Epidermal melanocyte (primary cell): ENCODE results near the gene TUSC1.
"Not testable (repeated sequence)": the region's sequence is repeated elsewhere in the genome, so short reads cannot be mapped to it uniquely, and the experiment has no call there.

Experiments
- DNase-seq: peaks from one replicate; pipeline ENCODE4 v3.0.0; 2011; ENCODE audit warnings: low spot score; ENCODE audit not compliant: insufficient read length

The TUSC1 gene

DNA sequence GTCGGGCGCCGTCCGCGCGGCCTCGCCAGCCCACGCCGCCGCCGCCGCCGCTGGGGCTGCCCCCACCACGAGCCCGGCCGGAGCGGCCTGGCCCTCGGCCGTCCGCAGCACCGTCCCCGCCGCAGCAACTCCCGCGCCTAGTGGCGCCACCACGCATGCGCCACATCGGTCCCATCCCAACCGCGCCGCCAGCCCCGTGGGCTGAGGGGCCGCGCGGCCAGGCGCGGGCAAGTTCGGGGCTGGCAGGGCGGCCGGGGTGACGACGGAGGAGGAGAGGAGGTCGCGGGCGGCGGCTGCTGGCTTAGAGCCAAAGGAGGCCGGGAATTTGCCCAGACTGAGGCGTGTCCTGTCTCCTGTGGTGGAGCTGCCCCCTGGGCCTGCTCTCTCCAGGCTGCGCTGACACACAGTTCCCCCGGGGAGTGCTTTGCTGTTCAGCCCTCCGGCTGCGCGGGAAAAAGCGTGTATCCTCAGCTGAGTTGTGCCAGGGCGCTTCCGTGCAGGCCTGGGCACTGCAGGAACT, at the start of gene TUSC1:
TUSC1 (minus strand) TSS at position 298 of the 520 bp plus-strand sequence; CDS start at position 166, 132 bp downstream.
- DNase-seq = peak; percentile 45

DNA sequence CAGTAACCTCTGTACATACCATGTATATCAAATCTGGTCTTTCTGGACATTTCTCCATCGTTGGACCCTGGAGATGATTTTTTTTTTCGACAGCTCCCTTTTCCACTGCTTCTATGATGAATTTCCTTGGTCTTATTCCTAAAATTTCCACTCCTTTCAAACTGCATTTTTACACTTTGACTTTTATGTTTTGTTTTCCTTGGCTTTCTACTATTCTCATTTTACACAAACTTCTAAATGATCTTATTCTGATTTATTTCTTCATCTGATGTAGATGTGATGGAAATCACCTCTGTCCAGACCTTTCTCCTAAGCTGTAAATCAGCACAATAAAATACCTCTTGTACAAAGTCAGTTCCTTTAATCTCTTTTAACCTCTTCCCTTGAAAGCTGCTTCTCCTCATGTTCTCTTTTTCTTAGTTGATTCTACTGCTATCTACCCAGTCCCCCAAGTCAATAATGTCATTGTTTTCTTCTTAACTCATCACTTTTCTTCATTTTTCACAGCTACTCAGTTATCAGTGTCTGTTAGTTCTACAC, 48.7 kb upstream of the TUSC1 start:
- DNase-seq = no peak

DNA sequence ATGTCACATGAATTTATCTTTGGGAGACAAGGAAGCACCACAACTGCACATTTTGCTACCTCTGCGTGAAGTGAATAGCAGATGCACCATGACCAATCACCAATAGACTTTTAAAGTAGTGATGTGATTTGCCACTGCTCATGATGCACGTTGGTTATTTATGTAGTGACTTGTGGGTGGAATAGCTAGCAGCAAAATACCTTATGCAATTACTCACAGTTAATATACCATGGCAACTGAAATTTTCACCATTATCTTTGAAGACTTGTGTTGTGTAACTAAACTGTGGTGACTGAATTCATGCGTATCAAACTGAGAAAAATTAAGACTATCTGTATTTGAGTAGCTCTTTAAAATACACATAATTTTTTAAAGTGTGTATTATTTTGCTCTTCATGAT, 46.2 kb upstream of the TUSC1 start:
- no peak for DNase-seq

DNA sequence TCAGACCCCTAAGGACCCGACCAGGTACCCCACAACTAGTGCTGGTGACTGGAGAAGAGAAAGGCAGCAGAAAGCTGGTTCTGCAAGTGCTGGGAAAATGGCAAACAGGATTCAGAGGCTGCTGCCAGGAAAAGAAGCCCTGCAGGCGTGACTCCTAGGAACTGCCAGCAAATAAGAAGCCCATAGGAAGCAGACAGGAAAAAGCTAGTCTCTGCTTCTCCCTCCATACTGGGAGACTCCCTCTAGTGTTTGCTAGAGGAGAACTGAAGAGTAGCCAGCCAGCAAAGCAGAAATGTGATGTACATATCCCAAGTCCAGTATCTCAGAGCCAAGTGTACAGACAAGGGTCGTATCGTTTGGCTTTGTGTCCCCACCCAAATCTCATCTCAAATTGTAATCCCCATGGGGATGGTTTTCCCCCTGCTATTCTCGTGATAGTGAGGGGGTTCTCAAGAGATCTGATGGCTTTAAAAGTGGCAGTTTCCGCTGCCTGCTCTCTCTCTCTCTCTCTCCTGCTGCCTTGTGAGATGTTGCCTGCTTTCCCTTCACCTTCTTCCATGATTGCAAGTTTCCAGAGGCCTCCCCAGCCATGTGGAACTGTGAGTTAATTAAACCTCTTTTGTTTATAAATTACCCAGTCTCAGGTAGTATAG, 38.1 kb upstream of the TUSC1 start:
- peak; percentile 65 for DNase-seq

DNA sequence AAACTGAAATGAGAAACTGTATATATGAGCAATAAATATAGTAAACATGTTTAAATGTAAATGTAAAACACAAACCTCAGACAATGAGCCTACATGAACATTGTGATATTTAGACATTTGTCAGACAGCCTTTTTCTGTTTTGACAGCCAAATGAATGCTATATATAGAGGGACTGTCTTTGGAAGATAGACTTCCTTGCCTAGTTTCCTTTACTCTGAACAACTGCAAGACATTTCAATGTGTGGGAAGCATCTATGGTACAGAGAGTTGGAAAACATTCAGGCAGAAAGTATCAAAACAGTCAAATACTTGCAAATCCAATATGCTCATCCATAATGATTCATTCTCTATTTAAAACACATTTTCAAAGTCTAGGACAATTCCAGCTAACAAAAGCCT, 31.7 kb upstream of the TUSC1 start:
- DNase-seq = no peak

DNA sequence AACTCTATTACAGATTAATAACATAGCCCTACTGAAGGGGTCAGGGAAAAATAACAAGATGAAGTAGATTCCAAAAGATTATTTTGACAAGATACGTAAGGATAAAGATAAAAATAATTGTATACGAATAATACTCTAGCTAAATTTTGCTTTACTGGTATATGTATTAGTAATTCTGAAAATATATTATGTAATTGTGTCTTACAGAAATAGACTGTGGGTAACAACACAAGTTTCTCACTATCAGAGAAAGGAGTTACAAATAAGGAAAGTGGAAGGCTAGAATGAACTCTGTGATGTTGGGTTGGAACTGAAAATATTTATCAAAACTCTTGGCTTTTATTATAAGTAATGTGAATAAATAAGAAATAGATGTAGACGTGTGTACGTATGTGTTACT, 26.6 kb upstream of the TUSC1 start:
- DNase-seq = no peak

DNA sequence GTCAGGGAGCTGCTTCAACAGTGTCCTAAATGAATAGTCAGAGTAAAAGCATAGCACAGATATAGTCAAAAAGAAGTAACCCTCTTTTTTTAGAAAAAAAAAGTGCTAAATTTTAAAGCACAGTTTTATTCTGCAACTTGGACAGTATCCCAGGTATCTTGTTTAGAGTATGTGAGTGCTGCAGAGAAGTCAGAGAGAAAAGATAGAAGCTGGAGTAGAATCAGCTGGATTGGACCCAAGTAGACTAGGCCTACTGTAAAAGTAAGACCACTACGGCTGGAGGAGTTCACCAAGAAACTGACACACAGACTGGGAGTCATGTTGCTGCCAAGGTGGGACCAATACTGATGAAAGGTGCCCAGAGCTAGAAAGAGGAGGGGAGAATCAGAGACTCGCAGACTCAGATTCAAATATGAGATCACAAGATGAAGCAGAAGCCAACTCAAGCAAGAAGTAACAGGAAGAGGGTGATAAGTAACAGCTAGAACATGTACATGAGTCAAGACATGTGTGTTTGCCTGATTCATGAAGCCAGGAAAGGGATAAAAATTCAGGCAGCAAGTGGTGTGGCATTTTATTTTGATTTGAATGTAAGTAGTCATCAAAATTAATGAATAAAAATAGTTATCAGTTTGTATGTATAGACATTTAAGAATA, 25.6 kb upstream of the TUSC1 start:
- no peak for DNase-seq

DNA sequence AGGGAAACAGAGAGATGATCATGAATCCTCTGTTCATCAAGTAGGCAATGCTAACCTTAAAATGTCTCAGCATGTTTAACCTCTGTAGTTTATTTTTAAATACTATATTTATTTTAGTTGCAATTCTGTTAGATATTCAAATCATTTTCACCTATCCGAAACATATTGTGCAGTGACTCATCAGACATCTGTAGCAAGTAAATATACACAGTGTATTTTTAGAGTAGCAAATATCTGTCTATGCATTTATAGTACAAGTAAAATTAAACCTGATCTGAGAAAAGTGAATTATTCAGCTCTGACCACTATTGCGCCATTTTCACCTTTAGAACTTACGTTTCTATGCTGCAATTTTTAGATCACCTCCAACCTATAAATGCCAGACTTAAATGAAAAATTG, 24.3 kb upstream of the TUSC1 start:
- DNase-seq = no peak

DNA sequence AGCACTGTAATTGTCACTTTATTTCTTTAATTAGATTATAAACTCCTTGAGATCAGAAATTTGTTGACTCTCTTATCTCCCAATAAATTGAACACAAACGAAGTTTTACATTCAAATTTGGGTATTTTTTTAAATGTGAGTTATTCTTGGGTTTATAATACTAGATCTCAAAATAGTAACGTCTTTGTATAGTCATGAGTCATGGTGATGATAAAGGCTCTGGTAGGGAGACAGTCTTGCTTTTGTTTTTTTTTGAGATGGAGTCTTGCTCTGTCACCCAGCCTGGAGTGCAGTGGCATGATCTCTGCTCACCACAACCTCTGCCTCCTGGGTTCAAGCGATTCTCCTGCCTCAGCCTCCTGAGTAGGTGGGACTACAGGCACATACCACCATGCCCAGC, 22.7 kb upstream of the TUSC1 start:
- DNase-seq = not testable (repeated sequence)

DNA sequence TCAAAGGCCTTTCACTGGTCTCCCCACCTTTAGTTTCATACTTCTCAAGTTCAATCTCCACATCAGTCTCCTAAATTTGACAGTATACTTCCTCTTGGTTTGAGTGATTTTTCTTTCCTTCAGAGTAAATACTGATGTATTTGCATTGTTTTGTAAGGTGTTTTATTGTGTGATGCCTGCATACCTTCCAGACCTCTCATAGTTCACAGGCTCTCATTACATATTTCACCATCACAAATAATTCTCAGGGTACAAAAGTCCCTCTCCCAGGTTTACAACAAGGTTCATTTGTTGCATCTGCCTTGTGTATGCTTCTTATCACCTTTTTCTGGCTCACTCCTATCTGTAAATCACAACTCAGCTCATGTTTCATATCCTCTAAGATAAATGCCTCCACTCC, 22.2 kb upstream of the TUSC1 start:
- no peak for DNase-seq

DNA sequence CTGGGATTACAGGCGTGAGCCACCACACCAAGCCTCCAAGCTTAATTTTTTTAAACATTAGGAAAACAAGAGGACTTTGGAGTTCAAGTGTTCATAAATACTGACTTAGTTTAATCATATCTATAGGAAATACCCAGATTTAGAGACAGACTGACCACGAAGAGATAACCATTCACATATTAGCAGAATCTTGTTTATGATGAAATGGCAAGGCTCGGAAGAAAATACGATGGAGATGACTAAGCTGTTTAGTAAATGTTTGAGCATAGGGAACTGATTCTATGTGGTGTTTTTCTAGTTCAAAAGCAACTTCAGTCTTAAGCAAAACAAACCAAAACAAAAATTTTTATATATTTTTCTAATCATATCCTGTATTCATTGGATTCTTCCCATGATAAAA, 13.5 kb upstream of the TUSC1 start:
- DNase-seq = no peak

DNA sequence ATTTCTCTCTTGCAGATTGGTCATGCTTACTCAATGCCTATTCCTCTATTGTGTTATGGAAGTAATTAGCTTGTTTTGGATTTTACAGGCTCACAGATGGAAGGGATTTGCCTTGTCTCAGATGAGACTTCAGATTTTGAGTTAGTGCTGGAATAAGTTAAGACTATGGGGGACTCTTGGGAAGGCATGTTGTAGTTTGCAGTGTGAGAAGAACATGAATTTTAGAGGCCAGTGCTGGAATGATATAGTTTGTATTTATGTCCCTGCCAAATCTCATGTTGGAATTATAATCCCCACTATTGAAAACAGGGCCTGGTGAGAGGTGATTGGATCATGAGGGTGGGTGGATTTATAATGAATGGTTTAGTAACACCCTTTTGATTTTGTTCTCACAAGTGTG, 6.1 kb upstream of the TUSC1 start:
- no peak for DNase-seq

DNA sequence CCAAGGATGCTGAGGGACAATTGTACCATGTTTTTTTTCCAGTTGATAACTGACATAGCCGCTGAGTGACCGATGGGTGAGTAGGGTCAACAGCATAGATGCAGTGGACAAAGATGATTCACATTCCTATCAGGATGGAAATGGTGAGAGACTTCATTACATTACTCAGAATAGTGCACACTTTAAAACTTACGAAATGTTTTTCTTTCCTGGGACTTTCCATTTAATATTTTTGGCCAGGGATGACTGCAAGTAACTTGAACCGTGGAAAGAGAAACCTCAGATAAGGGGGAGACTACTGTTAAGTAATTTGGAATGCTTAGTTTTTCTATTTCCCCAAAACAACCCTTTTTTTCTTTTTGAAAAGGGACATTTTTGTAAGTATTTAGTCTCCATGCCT, 3.0 kb upstream of the TUSC1 start:
- no peak for DNase-seq

DNA sequence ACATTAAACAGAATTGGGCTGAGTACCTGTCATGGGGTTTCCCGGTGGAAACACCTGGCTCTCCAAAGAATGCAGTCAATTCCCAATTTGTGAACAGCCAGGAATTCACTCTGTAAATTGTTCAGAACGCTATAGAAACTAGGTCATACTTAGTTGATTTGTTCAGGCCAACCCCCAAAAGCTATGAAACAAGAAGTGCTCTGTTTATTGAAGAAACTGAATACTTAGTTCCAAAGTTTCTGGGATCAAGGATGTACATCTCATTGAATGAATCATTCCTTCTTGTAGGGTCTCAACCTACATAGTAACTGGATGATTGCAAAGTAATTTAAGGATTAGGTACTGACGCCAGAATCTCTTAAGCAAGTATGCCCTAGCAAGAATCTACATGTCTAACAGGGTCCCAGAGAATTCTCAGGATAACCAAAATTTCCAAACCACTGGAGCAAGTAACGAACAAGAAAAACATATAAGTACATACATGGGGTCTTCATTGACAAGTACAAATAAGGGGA, 659 bp upstream of the TUSC1 start:
- no peak for DNase-seq

DNA sequence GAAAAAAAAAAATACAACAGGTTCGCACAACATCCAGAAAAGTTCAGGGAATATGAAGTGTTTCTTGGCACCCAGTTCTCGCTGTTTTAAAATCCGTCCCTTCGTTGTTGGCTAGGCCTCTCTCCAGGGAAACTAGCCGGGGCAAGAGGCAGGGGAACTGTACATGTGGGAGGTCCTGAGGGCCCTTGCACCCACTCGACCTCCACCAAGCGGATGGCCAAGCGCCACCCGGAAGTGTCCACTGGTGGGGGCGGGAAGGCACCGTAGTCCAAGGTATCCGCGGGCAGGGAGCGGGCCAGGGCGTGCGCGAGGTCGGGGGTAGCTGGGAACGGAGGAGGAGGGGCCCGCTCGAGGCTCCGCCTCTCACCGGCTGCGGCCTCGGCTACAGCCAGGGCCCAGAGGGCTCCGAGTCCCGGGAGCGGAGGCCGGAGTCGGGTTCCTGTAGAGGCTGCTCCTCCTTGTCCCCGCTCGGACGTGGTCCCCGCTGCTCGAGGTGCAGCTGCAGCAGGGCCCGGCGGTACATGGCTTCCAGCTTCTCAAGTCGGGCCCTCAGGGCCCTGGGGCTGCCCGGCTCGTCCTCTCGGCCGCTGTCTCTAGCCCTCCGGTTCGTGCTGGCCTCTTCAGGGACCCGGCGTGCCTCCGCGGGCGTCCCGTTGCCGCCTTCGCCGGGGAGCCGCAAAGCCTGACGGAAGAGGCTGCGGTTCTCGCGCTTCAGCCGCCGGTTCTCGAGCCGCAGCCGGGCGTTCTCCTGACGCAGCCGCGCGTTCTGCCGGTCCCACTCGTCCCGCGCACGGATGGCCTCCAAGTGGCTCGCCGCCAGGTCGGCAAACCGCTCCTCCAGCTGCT, 720 bp downstream of the TUSC1 start:
- peak; percentile 33 for DNase-seq

DNA sequence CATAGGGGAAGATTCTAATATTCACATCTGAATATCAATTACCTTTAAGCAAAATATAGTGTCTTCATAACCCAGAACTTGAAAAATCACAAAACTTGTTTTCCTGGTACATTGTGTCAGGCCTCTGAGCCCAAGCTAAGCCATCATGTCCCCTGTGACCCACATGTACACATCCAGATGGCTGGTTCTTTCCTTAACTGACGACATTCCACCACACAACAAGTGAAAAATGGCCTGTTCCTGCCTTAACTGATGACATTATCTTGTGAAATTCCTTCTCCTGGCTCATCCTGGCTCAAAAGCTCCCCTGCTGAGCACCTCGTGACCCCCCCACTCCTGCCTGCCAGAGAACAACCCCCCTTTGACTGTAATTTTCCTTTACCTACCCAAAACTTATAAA, 2.4 kb downstream of the TUSC1 start:
- DNase-seq = not testable (repeated sequence)

DNA sequence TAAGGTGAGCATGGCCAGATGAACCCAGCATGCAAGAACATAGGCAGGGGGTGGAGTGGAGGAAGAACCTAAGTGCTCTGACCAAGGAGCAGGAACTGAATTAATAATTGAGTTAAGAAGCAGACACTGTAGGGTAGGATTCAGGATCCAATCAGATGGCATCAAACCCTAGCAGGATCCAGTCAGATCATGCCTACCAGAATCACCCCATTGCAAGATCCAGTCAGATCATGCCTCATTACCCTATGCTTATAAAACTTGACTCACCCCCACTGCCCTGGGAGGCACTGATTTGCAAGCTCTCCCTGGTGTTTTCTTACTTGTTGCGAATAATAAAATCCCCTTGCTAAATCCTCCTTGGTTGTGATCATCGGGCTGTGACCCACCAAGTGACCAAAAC, 19.7 kb downstream of the TUSC1 start:
- no peak for DNase-seq

DNA sequence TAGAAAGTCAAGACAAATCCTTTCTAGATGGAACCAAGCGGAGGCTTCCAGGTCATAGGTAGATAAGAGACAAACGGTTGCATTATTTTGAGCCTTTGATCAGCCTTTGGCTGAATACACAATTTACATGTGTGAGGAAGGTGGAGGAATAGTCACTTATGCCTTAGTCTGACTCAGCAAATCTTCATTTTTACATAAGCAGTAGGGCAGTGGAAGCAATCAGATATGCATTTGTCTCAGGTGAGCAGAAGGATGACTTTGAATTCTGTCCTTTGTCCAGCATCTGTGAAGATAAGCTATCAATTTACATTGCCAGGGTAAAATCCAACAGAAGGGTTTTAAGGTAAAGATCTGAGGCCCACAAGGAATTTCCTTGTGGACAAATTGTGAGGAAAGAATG, 23.8 kb downstream of the TUSC1 start:
- no peak for DNase-seq

DNA sequence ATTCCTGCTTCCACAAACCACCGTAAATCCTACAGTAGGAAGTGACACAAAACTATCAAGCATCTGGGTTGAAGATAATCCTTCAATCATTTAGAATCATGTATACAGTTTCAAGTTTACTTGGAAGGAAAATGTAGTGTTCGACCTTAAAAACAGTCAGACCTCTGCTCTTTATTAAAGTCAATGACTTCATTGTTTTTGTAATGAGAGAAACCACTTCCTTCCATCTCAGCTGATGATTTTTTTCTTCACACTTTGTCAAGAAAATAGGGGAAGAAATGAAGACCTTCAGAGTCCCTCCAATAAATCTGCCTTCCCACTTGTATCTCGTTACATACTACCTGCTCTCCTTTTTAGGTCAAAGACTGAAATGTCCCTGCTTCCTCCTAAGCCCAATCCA, 30.1 kb downstream of the TUSC1 start:
- DNase-seq = no peak

DNA sequence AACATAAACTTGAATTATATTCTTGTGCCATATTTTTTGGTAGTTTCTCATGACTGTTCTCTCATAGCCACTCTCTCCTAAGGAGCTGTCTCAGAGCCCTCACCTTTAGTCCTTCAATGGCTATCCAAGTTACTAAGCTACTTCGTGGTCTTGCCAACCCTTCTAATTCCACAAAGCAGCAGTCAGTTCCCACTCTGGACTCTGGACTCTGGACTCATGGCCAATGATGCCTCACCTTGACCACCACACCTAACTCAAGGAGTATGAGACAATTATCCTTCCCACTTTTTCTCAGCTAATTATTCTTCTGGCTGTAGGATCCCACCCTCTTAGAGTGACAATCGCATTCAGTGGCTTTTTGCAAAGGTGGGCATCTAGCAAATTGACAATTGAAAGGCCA, 42.2 kb downstream of the TUSC1 start:
- DNase-seq = no peak

DNA sequence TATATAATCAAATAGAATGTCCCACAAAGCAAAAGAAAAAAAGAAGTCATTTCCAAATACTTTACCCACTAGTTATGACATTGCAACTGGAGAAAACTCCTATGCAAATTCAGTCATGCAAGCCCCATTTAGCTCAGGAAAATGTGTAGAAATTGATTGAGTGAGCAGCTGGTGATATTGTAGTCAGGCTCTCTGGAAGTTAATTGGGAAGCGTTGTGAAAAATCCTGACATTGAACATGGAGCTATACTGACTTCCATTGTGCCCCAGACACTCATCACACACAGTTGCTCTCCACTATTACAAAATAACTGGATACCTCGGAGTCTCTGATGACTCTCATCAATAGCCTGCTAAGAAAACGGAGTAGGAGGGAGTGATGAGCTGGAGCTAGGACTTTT, 49.0 kb downstream of the TUSC1 start:
- DNase-seq = no peak
